Vagina (tissue), 2 donors: ENCODE results near the gene ADAMTS19. TPM values are rescaled to one million over a fixed set of nuclear protein-coding genes. Genes with fewer than 3 reads are reported as not detected.
"Not testable (repeated sequence)": the region's sequence is repeated elsewhere in the genome, so short reads cannot be mapped to it uniquely, and the experiment has no call there.

Experiments
- DNase-seq, 2 donors: peaks; one replicate each; pipeline ENCODE4 v3.0.0-alpha.2; 2017; ENCODE audit errors: extremely low spot score in 2 of 2
- H3K27ac ChIP-seq: fragments of 200-600 bp; sonication (generic); one replicate; pipeline ENCODE4 v1.5.1; 2019
- H3K27me3 ChIP-seq: fragments of 200-600 bp; sonication (generic); one replicate; pipeline ENCODE4 v1.5.1; 2019
- H3K36me3 ChIP-seq, 2 donors: fragments of 200-600 bp; sonication (generic); one replicate each; pipeline ENCODE4 v1.5.1; 2017 to 2019
- H3K4me1 ChIP-seq: fragments of 200-600 bp; sonication (generic); one replicate; pipeline ENCODE4 v1.5.1; 2019
- H3K4me3 ChIP-seq, 2 donors: fragments of 200-600 bp; sonication (generic); 1 replicate in 1 of 2; 2 replicates in 1 of 2; pipeline ENCODE4 v1.5.1; 2016 to 2019
- H3K9me3 ChIP-seq: fragments of 200-600 bp; sonication (generic); one replicate; pipeline ENCODE4 v1.5.1; 2019
- CTCF ChIP-seq, 3 experiments: fragments of 450-650 bp in 2 of 3; fragments of 200-600 bp in 1 of 3; sonication (generic) in 1 of 3; IDR thresholded peaks; one replicate each; pipeline ENCODE4 v1.5.1; 2017 to 2019; ENCODE audit warnings: antibody characterized with exemption in 3 of 3, mild to moderate bottlenecking in 2 of 3, moderate library complexity in 2 of 3
- POLR2A ChIP-seq, 2 donors: fragments of 450-650 bp; IDR thresholded peaks; one replicate each; pipeline ENCODE4 v1.6.1; 2017; ENCODE audit warnings: antibody characterized with exemption in 2 of 2, mild to moderate bottlenecking in 2 of 2, moderate library complexity in 2 of 2
- POLR2AphosphoS5 ChIP-seq, 2 donors: sonication (generic); formaldehyde crosslinking; IDR thresholded peaks; one replicate each; pipeline ENCODE4 v1.9.0; 2017; ENCODE audit warnings: antibody characterized with exemption in 2 of 2, mild to moderate bottlenecking in 2 of 2, low read depth in 1 of 2; ENCODE audit not compliant: insufficient read depth in 1 of 2
- intact Hi-C: fragments of 100-400 bp; cut with DNase I; formaldehyde crosslinking; loops from one replicate; pipeline ENCODE4 v1.15.1; 2023
- total RNA-seq: library from RNA; depleted of rRNA; stranded (reverse); fragments of >200 nt; gene quantifications from one replicate; pipeline ENCODE4 v1.2.3, GENCODE V29; 2016

ADAMTS19 gene
- total RNA-seq, 1 donor from 2014 or later = 1.7 TPM

GRCh38 chr5:129569295-129569694 is 109.2 kb downstream of the ADAMTS19 start:
- Histone ChIP-seq H3K9me3 (no peaks in the 10 kb centered on the region), H3K4me1 (no peaks in the 10 kb centered on the region), H3K4me3 (no peak overlapping the region), H3K36me3 (no peaks in the 10 kb centered on the region), H3K27ac (no peak overlapping the region), H3K27me3 (no peaks in the 10 kb centered on the region)
- TF ChIP-seq POLR2A (IDR thresholded peaks at IDR 0.05) = no peak
- TF ChIP-seq CTCF (IDR thresholded peaks at IDR 0.05) = no peak
- DNase-seq = no peak
- intact Hi-C loops = no loop called here

GRCh38 chr5:129572060-129572459 is 112.0 kb downstream of the ADAMTS19 start:
- no peaks in the 10 kb centered on the region for H3K9me3 ChIP-seq

GRCh38 chr5:129584496-129584895 is 124.4 kb downstream of the ADAMTS19 start:
- H3K9me3 ChIP-seq, H3K27me3 ChIP-seq, H3K36me3 ChIP-seq, DNase-seq, H3K4me1 ChIP-seq, H3K27ac ChIP-seq, intact Hi-C loops, H3K4me3 ChIP-seq: not testable (repeated sequence)

More at GRCh38 chr5:129572060-129572459, 112.0 kb downstream of the ADAMTS19 start:
- Histone ChIP-seq H3K27ac (no peak overlapping the region), H3K36me3 (no peaks in the 10 kb centered on the region), H3K4me3 (no peak overlapping the region), H3K4me1 (no peaks in the 10 kb centered on the region), H3K27me3 (no peaks in the 10 kb centered on the region)
- no peak for DNase-seq
- intact Hi-C loops = no loop called here
- TF ChIP-seq POLR2AphosphoS5 (IDR thresholded peaks at IDR 0.05; ENCODE audit: insufficient read depth in 1 of 2, low read depth in 1 of 2) = no peak
- TF ChIP-seq CTCF (IDR thresholded peaks at IDR 0.05) = no peak
- no peak for TF ChIP-seq POLR2A (IDR thresholded peaks at IDR 0.05)

GRCh38 chr5:129591508-129592160 is 131.5 kb downstream of the ADAMTS19 start:
- Histone ChIP-seq H3K4me3 (no peak overlapping the region), H3K36me3 (no peaks in the 10 kb centered on the region), H3K27me3 (no peaks in the 10 kb centered on the region), H3K27ac (no peak overlapping the region), H3K4me1 (no peaks in the 10 kb centered on the region), H3K9me3 (no peaks in the 10 kb centered on the region)
- no peak for DNase-seq
- intact Hi-C loops = no loop called here
- TF ChIP-seq POLR2AphosphoS5 (IDR thresholded peaks at IDR 0.05; ENCODE audit: insufficient read depth in 1 of 2, low read depth in 1 of 2) = no peak
- no peak for TF ChIP-seq CTCF (IDR thresholded peaks at IDR 0.05)
- no peak for TF ChIP-seq POLR2A (IDR thresholded peaks at IDR 0.05)

- Histone ChIP-seq H3K9me3 (no peaks in the 10 kb centered on the region), H3K4me3 (no peak overlapping the region), H3K27ac (no peak overlapping the region), H3K4me1 (no peaks in the 10 kb centered on the region), H3K27me3 (no peaks in the 10 kb centered on the region), H3K36me3 (no peaks in the 10 kb centered on the region)
- no peak for TF ChIP-seq CTCF (IDR thresholded peaks at IDR 0.05)
- no peak for TF ChIP-seq POLR2A (IDR thresholded peaks at IDR 0.05)
- no peak for TF ChIP-seq POLR2AphosphoS5 (IDR thresholded peaks at IDR 0.05; ENCODE audit: insufficient read depth in 1 of 2, low read depth in 1 of 2)
- intact Hi-C loops = no loop called here
- no peak for DNase-seq
These were observed 133.4 kb downstream of the ADAMTS19 start for GRCh38 chr5:129593525-129593924.
